ENCODE data around the gene TCEANC2.

TCEANC2 gene

DNA sequence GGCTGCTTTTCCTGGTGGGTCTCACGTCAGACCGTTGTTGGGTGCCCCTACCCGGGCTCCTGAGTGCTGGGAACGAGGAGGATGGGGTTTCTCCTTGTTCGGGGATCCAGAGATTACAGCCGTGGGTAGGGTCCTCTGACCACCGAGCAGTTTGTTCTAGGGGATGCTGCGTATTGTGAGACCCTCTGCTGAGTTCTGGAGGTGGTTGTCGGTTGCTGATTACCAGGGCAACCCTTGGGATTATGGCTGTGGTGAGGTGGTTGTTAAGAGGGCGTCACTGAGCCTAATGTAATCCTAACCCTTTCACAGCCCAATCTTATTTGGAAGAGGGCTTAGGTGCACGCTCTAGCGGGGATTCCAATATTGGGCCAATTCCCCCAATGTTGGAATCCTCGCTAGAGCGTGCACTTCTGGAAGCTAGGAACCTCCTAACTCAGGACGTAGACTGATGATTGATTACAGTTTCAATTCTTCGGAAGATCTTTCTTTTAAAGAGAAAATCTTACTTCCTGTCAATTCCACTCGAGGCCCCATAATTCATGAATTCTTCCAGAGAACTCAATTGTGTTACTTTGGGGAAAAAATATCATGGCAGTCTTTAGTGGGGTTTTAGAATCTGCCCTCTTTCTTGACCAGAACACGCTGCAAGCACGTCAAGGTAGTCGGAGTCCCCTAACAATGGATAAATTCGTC is 483 bp downstream of the TCEANC2 start:
- H3K27ac ChIP-seq (ENCODE audit: low read length), result peak overlapping the region; percentile 62
- peaks cover 29% of the 10 kb centered on the region for H3K79me2 ChIP-seq (ENCODE audit: low read length)
- peak overlapping the region; percentile 97 for H3K4me3 ChIP-seq (ENCODE audit: low read length)
- peaks cover 5% of the 10 kb centered on the region; the same call in 1 of the 2 replicates for H4K20me1 ChIP-seq (ENCODE audit: insufficient read depth, low read length)
- no peaks in the 10 kb centered on the region for H3K9me3 ChIP-seq (ENCODE audit: insufficient read depth, low read length)
- peak overlapping the region; percentile 79 for H2AFZ ChIP-seq (ENCODE audit: low read depth, low read length)
- H3K4me2 ChIP-seq (ENCODE audit: low read length), result peak overlapping the region; percentile 99
- no peaks in the 10 kb centered on the region for H3K36me3 ChIP-seq (replicated peaks; ENCODE audit: low read depth, low read length)
- TF ChIP-seq EZH2phosphoT487 (IDR thresholded peaks at IDR 0.05; ENCODE audit: low read depth), result no peak
- TF ChIP-seq, protein P1, sequence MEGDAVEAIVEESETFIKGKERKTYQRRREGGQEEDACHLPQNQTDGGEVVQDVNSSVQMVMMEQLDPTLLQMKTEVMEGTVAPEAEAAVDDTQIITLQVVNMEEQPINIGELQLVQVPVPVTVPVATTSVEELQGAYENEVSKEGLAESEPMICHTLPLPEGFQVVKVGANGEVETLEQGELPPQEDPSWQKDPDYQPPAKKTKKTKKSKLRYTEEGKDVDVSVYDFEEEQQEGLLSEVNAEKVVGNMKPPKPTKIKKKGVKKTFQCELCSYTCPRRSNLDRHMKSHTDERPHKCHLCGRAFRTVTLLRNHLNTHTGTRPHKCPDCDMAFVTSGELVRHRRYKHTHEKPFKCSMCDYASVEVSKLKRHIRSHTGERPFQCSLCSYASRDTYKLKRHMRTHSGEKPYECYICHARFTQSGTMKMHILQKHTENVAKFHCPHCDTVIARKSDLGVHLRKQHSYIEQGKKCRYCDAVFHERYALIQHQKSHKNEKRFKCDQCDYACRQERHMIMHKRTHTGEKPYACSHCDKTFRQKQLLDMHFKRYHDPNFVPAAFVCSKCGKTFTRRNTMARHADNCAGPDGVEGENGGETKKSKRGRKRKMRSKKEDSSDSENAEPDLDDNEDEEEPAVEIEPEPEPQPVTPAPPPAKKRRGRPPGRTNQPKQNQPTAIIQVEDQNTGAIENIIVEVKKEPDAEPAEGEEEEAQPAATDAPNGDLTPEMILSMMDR (IDR thresholded peaks at IDR 0.05; ENCODE audit: low read depth, low read length), result no peak
- H3K9ac ChIP-seq (ENCODE audit: low read length), result peak overlapping the region; percentile 91
- no peaks in the 10 kb centered on the region for H3K27me3 ChIP-seq (ENCODE audit: low read depth, low read length)
- peaks cover 11% of the 10 kb centered on the region for H3K4me1 ChIP-seq (ENCODE audit: low read length)

DNA sequence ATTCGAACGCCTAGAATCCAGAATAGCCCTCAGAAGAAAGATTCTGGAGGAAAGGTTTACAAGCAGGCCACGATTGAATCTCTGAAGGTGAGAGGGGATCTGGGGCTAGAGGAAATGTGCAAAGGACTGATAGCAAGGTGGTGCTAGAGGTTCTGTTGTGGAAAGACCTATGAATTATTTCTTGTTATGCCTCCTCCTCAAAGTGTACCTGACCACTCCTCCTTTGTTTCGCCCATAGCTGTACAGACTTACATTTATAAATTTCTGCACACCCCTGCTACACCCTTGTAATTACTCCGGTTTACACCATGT is 986 bp downstream of the TCEANC2 start:
- Histone ChIP-seq H3K4me3 (ENCODE audit: low read length) (peak overlapping the region; percentile 97), H3K79me2 (ENCODE audit: low read length) (peaks cover 27% of the 10 kb centered on the region), H3K27me3 (ENCODE audit: low read depth, low read length) (no peaks in the 10 kb centered on the region), H2AFZ (ENCODE audit: low read depth, low read length) (no peak overlapping the region), H3K9me3 (ENCODE audit: insufficient read depth, low read length) (no peaks in the 10 kb centered on the region), H3K36me3 (replicated peaks; ENCODE audit: low read depth, low read length) (no peaks in the 10 kb centered on the region), H3K4me2 (ENCODE audit: low read length) (peak overlapping the region; percentile 99), H3K27ac (ENCODE audit: low read length) (no peak overlapping the region), H4K20me1 (ENCODE audit: insufficient read depth, low read length) (0 out of 2 replicates have a peak, but pooled peaks cover 3% of the 10 kb centered on the region), H3K4me1 (ENCODE audit: low read length) (peaks cover 11% of the 10 kb centered on the region), H3K9ac (ENCODE audit: low read length) (peak overlapping the region; percentile 91)
- TF ChIP-seq EZH2phosphoT487 (IDR thresholded peaks at IDR 0.05; ENCODE audit: low read depth), result no peak
- TF ChIP-seq, protein P1 (IDR thresholded peaks at IDR 0.05; ENCODE audit: low read depth, low read length), result no peak

DNA sequence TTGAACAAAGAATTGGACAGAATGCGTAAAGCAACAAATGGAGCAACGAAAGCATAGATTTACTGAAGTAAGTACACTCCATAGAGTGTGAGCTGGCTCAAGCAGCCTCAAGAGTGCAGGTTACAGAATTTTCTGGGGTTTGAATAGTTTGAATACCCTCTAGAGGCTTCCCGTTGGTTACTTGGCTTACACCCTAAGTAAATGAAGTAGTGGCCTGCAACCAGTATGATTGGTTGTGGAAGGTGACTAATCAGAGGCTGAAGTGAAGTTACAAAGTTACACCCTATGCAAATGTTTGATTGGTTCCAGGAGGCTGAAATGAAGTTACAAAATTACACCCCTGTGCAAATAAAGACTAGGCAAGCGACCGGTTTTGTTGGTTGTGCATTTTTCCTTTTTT is 10.9 kb downstream of the TCEANC2 start:
- Histone ChIP-seq H3K79me2 (ENCODE audit: low read length) (no peaks in the 10 kb centered on the region), H4K20me1 (ENCODE audit: insufficient read depth, low read length) (no peaks in the 10 kb centered on the region), H2AFZ (ENCODE audit: low read depth, low read length) (no peak overlapping the region), H3K27ac (ENCODE audit: low read length) (no peak overlapping the region), H3K9me3 (ENCODE audit: insufficient read depth, low read length) (no peaks in the 10 kb centered on the region), H3K9ac (ENCODE audit: low read length) (no peak overlapping the region), H3K4me3 (ENCODE audit: low read length) (no peak overlapping the region), H3K4me1 (ENCODE audit: low read length) (no peaks in the 10 kb centered on the region), H3K36me3 (replicated peaks; ENCODE audit: low read depth, low read length) (no peaks in the 10 kb centered on the region), H3K27me3 (ENCODE audit: low read depth, low read length) (no peaks in the 10 kb centered on the region), H3K4me2 (ENCODE audit: low read length) (no peak overlapping the region)
- TF ChIP-seq EZH2phosphoT487 (IDR thresholded peaks at IDR 0.05; ENCODE audit: low read depth), result no peak
- TF ChIP-seq, protein P1 (IDR thresholded peaks at IDR 0.05; ENCODE audit: low read depth, low read length), result no peak

DNA sequence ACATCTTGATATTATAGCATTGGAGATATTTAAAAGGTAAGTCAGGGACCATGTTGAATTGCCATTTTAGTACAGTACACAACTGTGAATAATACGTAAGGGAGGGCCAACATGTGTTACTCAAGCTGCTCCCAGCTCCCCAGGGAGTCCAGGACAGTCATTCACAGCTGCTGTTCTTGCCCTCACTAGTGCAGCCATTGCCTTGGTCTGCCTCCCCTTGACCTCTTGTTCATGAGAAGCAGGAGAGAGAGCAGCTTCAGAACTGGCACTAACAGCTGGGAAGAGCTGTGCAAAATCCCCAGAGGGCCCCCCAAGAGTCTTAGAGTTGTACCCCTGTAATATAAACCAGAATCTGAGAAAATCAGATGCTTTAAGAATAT is 16.4 kb downstream of the TCEANC2 start:
- TF ChIP-seq, protein P1 (IDR thresholded peaks at IDR 0.05; ENCODE audit: low read depth, low read length), result no peak
- no peak for TF ChIP-seq EZH2phosphoT487 (IDR thresholded peaks at IDR 0.05; ENCODE audit: low read depth)
- Histone ChIP-seq H3K9ac (ENCODE audit: low read length) (no peak overlapping the region), H3K36me3 (replicated peaks; ENCODE audit: low read depth, low read length) (peaks cover 3% of the 10 kb centered on the region), H4K20me1 (ENCODE audit: insufficient read depth, low read length) (no peaks in the 10 kb centered on the region), H2AFZ (ENCODE audit: low read depth, low read length) (no peak overlapping the region), H3K4me1 (ENCODE audit: low read length) (no peaks in the 10 kb centered on the region), H3K9me3 (ENCODE audit: insufficient read depth, low read length) (no peaks in the 10 kb centered on the region), H3K27ac (ENCODE audit: low read length) (no peak overlapping the region), H3K4me3 (ENCODE audit: low read length) (no peak overlapping the region), H3K4me2 (ENCODE audit: low read length) (no peak overlapping the region), H3K27me3 (ENCODE audit: low read depth, low read length) (no peaks in the 10 kb centered on the region), H3K79me2 (ENCODE audit: low read length) (no peaks in the 10 kb centered on the region)
